ENCODE results near the gene SLC25A42.
"Not testable (repeated sequence)": the region's sequence is repeated elsewhere in the genome, so short reads cannot be mapped to it uniquely, and the experiment has no call there.

The SLC25A42 gene

GRCh38 chr19:19068659-19069654 lies 5.2 kb downstream of the SLC25A42 start:
- no peak for DNase-seq (ENCODE audit: low read depth)

- no peak for DNase-seq (ENCODE audit: low read depth)
These were observed 8.1 kb downstream of the SLC25A42 start for GRCh38 chr19:19071897-19072296.

- DNase-seq (ENCODE audit: low read depth): no peak
These were observed 10.5 kb downstream of the SLC25A42 start for GRCh38 chr19:19074196-19074882.

GRCh38 chr19:19075126-19075525 lies 11.3 kb downstream of the SLC25A42 start:
- no peak for DNase-seq (ENCODE audit: low read depth)

GRCh38 chr19:19076476-19076875 lies 12.7 kb downstream of the SLC25A42 start:
- DNase-seq (ENCODE audit: low read depth): no peak

GRCh38 chr19:19077103-19077502 lies 13.3 kb downstream of the SLC25A42 start:
- no peak for DNase-seq (ENCODE audit: low read depth)

GRCh38 chr19:19078801-19079200 lies 15.0 kb downstream of the SLC25A42 start:
- DNase-seq (ENCODE audit: low read depth): no peak

GRCh38 chr19:19079571-19079970 lies 15.8 kb downstream of the SLC25A42 start:
- DNase-seq (ENCODE audit: low read depth): no peak

- DNase-seq (ENCODE audit: low read depth): no peak
These were observed 17.9 kb downstream of the SLC25A42 start for GRCh38 chr19:19081642-19082151.

GRCh38 chr19:19083413-19084178 lies 19.8 kb downstream of the SLC25A42 start:
- no peak for DNase-seq (ENCODE audit: low read depth)

- DNase-seq (ENCODE audit: low read depth): no peak
These were observed 23.9 kb downstream of the SLC25A42 start for GRCh38 chr19:19087676-19088075.

GRCh38 chr19:19094513-19094912 lies 30.7 kb downstream of the SLC25A42 start:
- DNase-seq (ENCODE audit: low read depth): no peak

GRCh38 chr19:19095691-19096090 lies 31.9 kb downstream of the SLC25A42 start:
- DNase-seq (ENCODE audit: low read depth): no peak

- DNase-seq (ENCODE audit: low read depth): no peak
These were observed 33.1 kb downstream of the SLC25A42 start for GRCh38 chr19:19096641-19097627.

- no peak for DNase-seq (ENCODE audit: low read depth)
These were observed 34.4 kb downstream of the SLC25A42 start for GRCh38 chr19:19098084-19098702.

GRCh38 chr19:19098703-19099632 lies 35.2 kb downstream of the SLC25A42 start:
- no peak for DNase-seq (ENCODE audit: low read depth)

GRCh38 chr19:19101540-19101939 lies 37.7 kb downstream of the SLC25A42 start:
- no peak for DNase-seq (ENCODE audit: low read depth)

GRCh38 chr19:19102566-19102965 lies 38.8 kb downstream of the SLC25A42 start:
- not testable (repeated sequence) for DNase-seq (ENCODE audit: low read depth)

- no peak for DNase-seq (ENCODE audit: low read depth)
These were observed 39.4 kb downstream of the SLC25A42 start for GRCh38 chr19:19103167-19103566.
